Inflammatory macrophage treated with lipopolysaccharide for 4 hours (primary cell): Measurements from ENCODE around the gene PRR7.
A peak's percentile ranks its signal among the peaks of the same experiment; 100 is the strongest.
"Not testable (repeated sequence)": the region's sequence is repeated elsewhere in the genome, so short reads cannot be mapped to it uniquely, and the experiment has no call there.

Experiments
- DNase-seq: peaks from one replicate; pipeline ENCODE4 v3.0.0-alpha.2; 2020

PRR7 gene

DNA sequence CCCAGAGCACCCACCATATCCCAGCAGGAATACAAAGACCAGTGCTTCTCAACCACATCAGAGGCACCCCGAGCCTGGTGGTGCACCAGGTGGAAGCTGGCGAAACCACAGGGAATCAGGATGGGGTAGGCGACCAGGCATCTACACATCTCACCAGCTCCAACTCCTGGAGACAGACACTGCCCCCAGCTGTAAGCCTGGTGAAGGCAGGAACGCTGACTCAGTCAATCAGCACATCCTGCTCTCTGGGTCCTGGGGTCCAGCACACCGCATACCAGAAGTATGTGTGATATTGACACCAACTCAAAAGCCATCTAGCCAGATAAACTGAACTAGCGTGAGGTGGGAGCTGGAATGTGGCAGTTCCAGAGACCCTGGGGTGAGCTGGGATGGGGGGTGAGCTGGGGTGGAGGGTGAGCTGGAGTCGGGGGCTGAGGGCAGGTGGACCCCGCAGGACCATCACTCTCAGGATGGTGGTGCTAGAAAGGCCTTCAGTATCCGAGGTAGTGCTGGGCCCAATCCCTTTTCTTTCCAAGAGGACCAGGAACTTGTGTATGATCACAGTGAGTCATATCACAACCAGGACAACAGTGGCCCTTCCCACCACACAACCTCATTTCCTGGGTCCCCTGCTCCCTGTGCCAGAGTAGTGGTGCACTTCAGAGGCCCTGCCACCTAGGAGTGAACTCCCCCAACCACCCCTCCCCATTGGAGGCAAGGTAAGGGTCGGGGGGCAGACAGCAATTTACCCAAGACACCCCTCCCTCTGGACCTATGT is 24.3 kb downstream of the PRR7 start:
- no peak for DNase-seq

DNA sequence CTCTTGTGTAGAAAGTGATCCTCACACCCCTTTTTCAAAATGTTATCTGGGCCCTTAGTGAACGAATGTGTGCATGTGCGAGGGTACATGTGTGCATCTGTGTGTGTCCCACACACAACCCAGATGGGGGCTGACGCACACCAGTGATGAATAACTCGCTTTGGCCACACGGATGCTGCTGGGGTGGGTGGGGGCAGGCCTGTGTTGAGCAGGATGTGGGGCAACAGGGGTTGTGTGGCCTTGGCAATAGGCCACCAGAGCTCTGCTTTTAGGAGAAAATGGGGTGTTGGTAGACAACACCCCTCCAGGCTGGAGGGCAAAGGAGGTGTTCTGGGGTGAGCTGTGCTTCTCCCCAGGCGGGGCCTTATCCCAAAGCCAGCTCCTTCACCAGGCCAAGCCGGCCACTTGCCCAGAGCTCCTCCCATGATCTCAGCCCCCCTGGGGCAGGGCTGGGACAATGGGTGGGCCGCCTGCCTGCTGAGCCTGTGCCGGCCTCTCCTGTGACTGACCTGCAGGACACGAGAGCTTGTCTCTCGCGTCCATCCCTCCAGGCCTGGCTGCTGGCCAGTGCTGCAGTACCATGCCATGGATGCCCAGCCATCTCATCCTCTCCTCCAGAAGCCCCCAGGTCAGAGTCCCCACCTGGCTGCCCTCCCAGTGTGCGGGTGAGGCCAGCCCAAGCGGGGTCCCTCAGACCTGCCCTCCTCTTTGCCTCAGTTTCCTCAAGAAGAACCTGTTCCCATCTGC is 25.2 kb downstream of the PRR7 start:
- DNase-seq, result no peak

GRCh38 chr5:177472460-177473442 is 26.1 kb downstream of the PRR7 start:
- no peak for DNase-seq

DNA sequence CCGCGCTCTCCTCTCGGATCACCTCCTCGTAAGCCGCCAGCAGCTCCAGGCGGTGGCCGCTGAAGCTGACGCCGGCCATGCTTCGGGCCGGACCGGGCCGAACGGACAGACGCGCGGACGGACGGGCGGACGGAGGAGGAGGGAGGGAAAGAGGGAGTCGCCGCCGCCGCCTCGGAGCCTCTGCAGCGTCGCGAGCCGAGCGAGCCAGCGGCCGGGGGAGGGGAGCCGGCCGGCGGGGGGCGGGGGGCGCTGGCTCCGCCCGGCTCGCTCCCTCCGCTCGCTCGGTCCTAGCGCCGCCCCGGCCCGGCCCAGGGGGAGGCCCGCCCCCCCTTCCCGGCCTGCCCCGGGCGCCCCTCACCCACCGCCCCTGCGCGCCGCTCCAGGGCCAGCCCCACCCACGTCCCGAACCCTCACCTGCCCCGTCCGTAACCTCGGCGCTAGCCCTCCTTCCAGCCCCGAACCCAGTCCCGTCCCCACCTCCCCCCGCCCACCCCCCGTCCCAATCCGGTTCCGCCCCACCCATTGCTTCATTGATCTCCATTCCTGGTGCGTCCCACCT is 26.9 kb downstream of the PRR7 start, which contains the start of gene DBN1:
Gene DBN1 (minus strand): TSS at position 192 of the 559 bp plus-strand sequence. CDS start 113 bp downstream, at position 79.
- no peak for DNase-seq

- DNase-seq, result no peak
These were observed 27.4 kb downstream of the PRR7 start for GRCh38 chr5:177474002-177474476.

DNA sequence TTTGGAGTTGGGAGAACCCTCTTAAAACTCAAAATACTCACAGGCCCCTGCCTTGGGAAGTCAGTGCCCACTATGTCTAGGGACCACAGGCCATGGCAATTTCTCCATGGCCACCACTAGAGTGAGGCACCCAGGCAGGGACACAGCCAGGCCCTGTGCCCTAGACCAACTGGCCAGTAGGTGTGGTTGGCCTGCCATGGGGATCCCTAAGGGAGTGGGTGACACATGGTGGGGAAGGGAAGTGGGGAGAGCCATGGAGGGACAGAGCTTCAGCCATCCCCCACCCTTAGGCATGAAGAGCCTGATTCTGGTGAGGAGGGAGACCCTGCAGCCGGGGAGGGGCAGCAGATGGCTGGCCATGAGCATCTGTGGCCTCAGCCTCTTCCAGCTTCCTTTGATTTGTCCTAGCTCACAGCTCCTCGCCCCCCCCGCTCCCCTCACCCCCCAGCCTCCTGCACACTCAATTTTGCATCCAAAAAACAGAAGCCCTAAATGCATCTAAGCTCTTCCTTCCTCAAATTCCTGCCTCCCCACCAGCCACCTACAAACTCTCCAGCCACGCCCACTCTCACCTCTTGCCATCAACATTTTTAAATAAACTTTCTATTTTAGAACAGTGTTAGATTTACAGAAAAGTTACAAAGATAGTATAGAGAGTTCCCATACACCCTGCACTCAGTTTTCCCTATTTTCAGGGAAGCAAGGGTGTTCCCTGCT is 28.4 kb downstream of the PRR7 start:
- DNase-seq, result no peak

- DNase-seq, result no peak
These were observed 29.2 kb downstream of the PRR7 start for GRCh38 chr5:177475563-177476427.

- no peak for DNase-seq
These were observed 30.1 kb downstream of the PRR7 start for GRCh38 chr5:177476531-177477233.

DNA sequence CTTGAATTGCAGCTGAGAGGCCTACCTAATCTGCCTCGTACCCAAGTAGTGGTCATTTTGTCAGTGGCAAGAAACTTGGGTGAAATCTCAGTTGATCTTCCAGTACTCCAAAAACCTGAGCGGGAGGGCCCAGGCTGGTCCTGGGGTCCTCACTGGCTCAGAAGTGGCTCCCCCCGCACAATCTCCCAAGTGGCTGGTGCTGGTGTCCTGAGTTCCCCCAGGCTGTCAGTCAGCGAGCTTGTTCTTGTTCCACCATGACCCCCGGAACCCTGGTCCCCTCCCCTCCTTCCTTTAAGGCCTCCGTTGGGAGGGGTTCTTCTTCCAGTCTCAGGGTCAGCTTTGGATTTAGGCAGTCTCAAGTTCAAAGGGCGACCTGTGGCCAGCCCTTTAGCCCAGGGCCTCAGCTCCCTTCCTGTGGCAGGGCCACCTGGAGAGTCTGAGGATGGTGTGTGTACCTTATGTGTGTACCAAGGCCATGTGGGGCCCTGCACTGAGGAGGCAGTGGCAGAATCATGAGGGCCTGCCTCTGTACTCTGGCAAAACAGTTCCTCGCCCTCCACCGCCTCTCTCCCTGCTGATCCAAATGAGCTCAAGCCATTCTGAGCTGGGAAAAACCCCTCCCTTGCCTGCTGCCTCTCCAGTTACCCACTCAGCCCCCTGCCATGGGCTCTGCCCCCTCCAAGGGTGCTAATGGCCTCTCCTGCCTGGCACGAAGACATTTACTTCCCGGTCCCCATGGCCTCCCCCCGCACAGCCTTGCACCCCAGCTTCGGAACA is 31.3 kb downstream of the PRR7 start:
- DNase-seq, result no peak

GRCh38 chr5:177478711-177479646 is 32.4 kb downstream of the PRR7 start:
- peak; percentile 86 for DNase-seq

- peak; percentile 67 for DNase-seq
These were observed 33.2 kb downstream of the PRR7 start for GRCh38 chr5:177479774-177480173.

DNA sequence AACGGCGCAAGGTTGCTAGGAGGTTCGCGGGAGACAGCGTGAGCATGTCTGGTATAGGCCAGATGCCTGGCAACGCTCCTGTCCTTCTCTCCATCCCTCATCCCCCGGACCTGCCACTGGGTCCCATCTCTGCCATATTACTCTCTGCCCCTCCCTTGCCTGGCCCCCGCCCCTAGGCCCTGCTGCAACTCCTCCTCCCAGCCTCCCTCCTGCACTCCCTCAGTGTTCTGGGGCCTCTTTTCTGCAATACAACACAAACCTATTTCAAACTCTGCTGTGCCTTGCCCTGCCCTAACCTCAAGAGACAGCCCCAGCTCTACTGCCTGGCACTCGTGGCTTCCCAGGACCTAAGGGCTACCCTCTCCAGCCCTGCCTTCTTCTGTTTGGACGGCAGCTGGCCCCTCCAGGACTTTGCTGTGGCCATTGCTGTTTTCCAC is 35.8 kb downstream of the PRR7 start:
- no peak for DNase-seq

DNA sequence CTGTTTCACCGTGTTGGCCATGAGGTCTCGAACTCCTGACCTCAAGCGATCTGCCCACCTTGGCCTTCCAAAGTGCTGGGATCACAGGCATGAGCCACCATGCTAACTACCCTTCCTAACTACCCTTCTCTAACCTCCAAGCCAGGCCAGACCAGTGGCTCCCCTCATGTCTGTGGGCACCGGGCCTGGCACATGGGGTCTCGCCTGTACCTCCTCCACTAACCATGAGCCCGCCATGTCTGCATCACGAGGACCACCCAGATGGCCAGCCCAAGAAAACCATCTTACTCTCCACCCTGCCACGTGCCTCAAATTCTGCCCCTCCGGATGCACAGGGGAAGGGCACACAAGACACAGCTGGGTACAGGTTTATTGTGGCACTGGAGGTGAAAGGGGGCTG is 36.4 kb downstream of the PRR7 start:
- no peak for DNase-seq

GRCh38 chr5:177483994-177484901 is 37.6 kb downstream of the PRR7 start:
- no peak for DNase-seq

DNA sequence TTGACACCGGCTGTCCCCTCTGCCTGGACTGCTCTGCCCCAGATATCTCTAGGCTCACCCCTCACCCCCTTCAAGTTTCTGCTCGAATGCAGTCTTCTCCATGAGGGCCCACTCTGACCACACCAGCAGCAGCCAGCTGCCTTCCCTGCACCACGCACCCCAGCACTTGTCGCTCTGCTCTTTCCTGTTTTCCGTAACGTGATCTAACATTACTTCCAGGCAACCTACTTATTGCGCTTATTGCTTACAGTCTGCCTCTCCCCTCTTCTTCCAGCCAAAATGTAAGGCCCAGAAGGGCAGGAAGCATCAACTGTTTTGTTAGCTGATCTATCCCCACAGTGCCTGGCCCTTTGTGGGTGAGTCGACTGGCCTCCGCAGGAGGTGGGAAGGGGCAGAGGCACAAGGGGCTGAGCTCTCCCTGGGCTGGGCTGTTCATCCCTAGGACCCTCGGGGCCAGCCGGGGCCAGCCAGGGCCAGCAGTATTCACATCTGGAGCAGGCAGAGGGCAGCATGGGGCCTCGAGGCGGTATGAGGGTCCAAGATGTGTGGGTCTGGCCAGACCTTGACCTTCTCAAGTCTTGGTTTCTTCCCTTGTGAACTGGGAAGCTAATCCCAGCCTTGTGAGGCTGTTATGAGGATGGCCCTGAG is 38.4 kb downstream of the PRR7 start:
- no peak for DNase-seq

DNA sequence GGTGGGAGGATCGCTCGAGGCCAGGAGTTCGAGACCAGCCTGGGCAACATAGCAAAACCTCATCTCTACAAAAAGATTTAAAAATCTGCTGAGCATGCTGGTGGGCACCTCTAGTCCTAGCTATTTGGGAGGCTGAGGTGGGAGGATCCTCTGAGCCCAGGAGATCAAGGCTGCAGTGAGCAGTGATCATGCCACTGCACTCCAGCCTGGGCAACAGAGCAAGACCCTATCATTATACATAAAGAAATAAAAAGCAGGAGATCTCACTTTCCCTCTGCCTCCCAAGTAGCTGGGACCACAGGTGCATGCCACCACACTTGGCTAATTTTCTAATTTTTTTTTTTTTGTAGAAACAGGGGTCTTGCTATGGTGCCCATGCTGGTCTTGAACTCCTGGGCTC is 39.1 kb downstream of the PRR7 start:
- DNase-seq, result not testable (repeated sequence)
